Inflammatory macrophage treated with lipopolysaccharide for 4 hours (primary cell): ENCODE measurements around the gene PDXDC1.
"Not testable (repeated sequence)": the region's sequence is repeated elsewhere in the genome, so short reads cannot be mapped to it uniquely, and the experiment has no call there.

Experiments
- DNase-seq: peaks from one replicate; pipeline ENCODE4 v3.0.0-alpha.2; 2020

PDXDC1 gene

DNA sequence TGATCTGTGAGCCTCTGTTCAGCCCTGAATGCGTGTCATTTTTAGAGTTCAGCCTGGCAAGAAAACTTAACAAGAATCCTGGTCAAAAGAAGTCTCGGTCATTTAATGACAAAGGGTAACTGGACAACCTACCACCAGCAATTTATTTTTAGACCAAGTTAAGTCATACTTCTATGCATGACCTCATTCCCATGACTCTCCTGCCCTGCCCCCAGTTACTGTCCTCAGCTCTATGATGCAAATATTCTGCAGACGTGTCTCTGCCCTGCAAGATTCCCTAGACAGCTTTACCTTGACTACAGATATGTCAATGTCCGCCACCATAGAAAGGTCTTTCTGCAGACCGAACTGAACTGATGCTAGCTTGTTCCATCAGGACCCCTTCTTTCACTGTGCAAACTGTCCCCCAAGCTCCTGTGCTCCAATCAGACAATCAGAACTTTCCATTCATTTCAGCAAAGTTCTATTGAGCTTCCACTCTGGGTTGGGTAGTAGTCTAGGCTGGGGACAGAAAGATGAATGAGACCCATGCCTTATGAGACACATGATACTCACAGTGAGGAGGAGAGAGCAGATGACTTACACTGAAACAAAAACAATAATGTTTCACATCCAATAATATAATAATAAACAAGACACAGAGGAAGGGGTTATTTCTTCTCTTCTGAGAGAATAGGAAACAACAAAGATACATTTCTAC, 194.3 kb downstream of the PDXDC1 start:
- not testable (repeated sequence) for DNase-seq

GRCh38 chr16:15179909-15180308, 205.1 kb downstream of the PDXDC1 start:
- DNase-seq: not testable (repeated sequence)

GRCh38 chr16:15180946-15181345, 206.1 kb downstream of the PDXDC1 start:
- not testable (repeated sequence) for DNase-seq

DNA sequence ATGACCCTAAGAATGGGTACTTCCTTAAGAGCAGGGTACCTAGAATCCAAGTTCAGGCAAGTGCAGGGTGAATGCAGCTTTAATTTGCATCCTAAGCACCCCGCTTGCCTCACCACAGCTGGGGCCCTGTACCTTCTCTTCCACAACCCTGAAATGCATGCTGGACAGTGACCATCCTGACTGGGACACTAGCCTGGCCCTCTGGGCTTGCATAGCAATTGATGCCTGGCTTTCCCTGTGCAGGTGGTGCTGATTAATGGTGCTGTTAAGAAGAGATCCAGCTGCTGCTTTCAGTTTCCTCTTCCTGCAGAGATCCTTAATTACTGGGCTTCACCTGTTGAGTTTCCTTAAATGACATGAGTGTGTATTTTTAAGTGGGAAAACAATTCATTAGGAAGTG, 209.2 kb downstream of the PDXDC1 start:
- DNase-seq: not testable (repeated sequence)
